ENCODE results near the gene GPC3.

- TF ChIP-seq SALL2 (tag by site-specific recombination; IDR thresholded peaks at IDR 0.05; ENCODE audit: borderline replicate concordance) (no peak), CTCF (tag by site-specific recombination; IDR thresholded peaks at IDR 0.05) (no peak), ZNF114 (tag by site-specific recombination; IDR thresholded peaks at IDR 0.05) (no peak), WT1 (tag by site-specific recombination; IDR thresholded peaks at IDR 0.05) (no peak)
Observed at GRCh38 chrX:133774807-133775206, 210.6 kb downstream of the GPC3 start.

All from HEK293 (cell line).